K562 (cell line): ENCODE results near the gene SVEP1. TPM values are rescaled to one million over a fixed set of nuclear protein-coding genes. Genes with fewer than 3 reads are reported as not detected.

Experiments used
- HDAC2 ChIP-seq: fragments of 450-650 bp; IDR thresholded peaks from 2 replicates; pipeline ENCODE4 v1.6.1; 2016; ENCODE audit warnings: mild to moderate bottlenecking
- IFI16 ChIP-seq: fragments of 250-450 bp; sonication (Bioruptor Pico); IDR thresholded peaks from 2 replicates; pipeline ENCODE4 v2.1.2; 2022; ENCODE audit warnings: mild to moderate bottlenecking, inconsistent platforms
- MAFG ChIP-seq: fragments of 450-650 bp; conservative IDR thresholded peaks from 2 replicates; pipeline ENCODE4 v1.6.1; 2016; ENCODE audit warnings: missing genetic modification characterization, missing compliant biosample characterization
- NEUROD1 ChIP-seq: fragments of 150-350 bp; IDR thresholded peaks from 2 replicates; pipeline ENCODE4 v1.6.1; 2014; ENCODE audit warnings: borderline replicate concordance, low read length, low read depth; ENCODE audit not compliant: partially characterized antibody
- RNF2 ChIP-seq: sonication (generic); IDR thresholded peaks from 2 replicates; pipeline ENCODE4 v1.6.1; 2016
- SMARCA5 ChIP-seq: fragments of 450-650 bp; IDR thresholded peaks from 2 replicates; pipeline ENCODE4 v1.6.1; 2016
- ZBED1 ChIP-seq: IDR thresholded peaks from 2 replicates; pipeline ENCODE4 v1.6.1; 2014
- ZNF408 ChIP-seq: fragments of 250-450 bp; sonication (Bioruptor Pico); IDR thresholded peaks from 2 replicates; pipeline ENCODE4 v1.4.0; 2020; ENCODE audit warnings: low read depth, mild to moderate bottlenecking, moderate library complexity
- ZNF551 ChIP-seq: fragments of 250-450 bp; sonication (Bioruptor Pico); IDR thresholded peaks from 2 replicates; pipeline ENCODE4 v1.5.0; 2021; ENCODE audit warnings: mild to moderate bottlenecking, moderate library complexity
- ZNF778 ChIP-seq: fragments of 450-650 bp; formaldehyde crosslinking; IDR thresholded peaks from 2 replicates; pipeline ENCODE4 v1.4.0; 2020; ENCODE audit warnings: mild to moderate bottlenecking, moderate library complexity
- polyA plus RNA-seq, 8 experiments: library from polyadenylated mRNA; depleted of rRNA in 4 of 8; stranded (reverse) in 5 of 8; unstranded in 3 of 8; fragments of >200 nt; fragmentation: Nextera tagmentation in 2 of 8; fragmentation: Illumina TruSeq in 1 of 8; extraction: Ambion mirVana in 2 of 8; extraction: Trizol in 1 of 8; gene quantifications; 2 replicates each; pipeline versions ENCODE4 v1.2.1 to v1.2.3, GENCODE V29; 2011 to 2014; ENCODE audit warnings: inconsistent platforms in 1 of 8, missing spikeins in 1 of 8
- total RNA-seq, 7 experiments: library from RNA; depleted of rRNA in 6 of 7; stranded (reverse); fragments of >200 nt in 6 of 7; fragmentation: Illumina TruSeq in 2 of 7; extraction: Trizol in 2 of 7; gene quantifications; 2 replicates each; pipeline versions ENCODE4 v1.2.1 to v1.2.3, GENCODE V29; 2011 to 2021; ENCODE audit warnings: low replicate concordance in 1 of 7
- TF ChIP-seq, protein P1 (sequence below): fragments of 450-650 bp; formaldehyde crosslinking; IDR thresholded peaks from 2 replicates; pipeline ENCODE4 v1.4.0; 2020; ENCODE audit warnings: mild to moderate bottlenecking, moderate library complexity
- TF ChIP-seq, protein P2 (sequence below): fragments of 250-450 bp; sonication (Bioruptor Pico); IDR thresholded peaks from 2 replicates; pipeline ENCODE4 v1.4.0; 2020
- TF ChIP-seq, protein P3 (sequence below): fragments of 250-450 bp; sonication (Bioruptor Pico); IDR thresholded peaks from 2 replicates; pipeline ENCODE4 v1.5.0; 2021; ENCODE audit warnings: mild to moderate bottlenecking, borderline replicate concordance

Gene SVEP1
- total and polyA plus RNA-seq, 9 of the 15 experiments (the other 6 are each of a cell fraction or from before 2014, with no cell fraction given), result 0.20 to 0.84 (median 0.43) TPM

DNA sequence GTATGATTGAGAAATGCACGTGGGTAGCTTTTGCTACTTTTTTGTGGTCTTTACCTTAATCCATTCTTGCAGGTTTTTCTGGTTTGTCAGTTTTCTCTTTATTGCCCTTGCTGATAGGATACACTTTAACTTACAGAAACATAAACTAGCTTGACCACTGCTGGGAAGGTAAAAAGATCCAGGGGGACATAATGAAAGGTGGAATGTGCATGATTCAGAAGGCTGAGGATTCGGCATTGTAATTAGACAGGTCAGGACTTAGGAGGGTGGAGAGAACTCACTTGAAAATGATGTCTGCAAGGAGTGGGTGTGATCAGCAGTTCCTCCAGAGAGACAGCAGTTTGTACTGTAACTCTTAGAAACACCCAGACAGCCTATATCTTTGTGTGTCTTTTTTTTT lies 222.0 kb downstream of the SVEP1 start (continued):
- TF ChIP-seq, protein P1, sequence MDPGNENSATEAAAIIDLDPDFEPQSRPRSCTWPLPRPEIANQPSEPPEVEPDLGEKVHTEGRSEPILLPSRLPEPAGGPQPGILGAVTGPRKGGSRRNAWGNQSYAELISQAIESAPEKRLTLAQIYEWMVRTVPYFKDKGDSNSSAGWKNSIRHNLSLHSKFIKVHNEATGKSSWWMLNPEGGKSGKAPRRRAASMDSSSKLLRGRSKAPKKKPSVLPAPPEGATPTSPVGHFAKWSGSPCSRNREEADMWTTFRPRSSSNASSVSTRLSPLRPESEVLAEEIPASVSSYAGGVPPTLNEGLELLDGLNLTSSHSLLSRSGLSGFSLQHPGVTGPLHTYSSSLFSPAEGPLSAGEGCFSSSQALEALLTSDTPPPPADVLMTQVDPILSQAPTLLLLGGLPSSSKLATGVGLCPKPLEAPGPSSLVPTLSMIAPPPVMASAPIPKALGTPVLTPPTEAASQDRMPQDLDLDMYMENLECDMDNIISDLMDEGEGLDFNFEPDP (CRISPR knock-in tag), result no peak
- no peak for TF ChIP-seq MAFG (tag)
- no peak for TF ChIP-seq ZNF551
- TF ChIP-seq HDAC2, result no peak
- TF ChIP-seq, protein P2, sequence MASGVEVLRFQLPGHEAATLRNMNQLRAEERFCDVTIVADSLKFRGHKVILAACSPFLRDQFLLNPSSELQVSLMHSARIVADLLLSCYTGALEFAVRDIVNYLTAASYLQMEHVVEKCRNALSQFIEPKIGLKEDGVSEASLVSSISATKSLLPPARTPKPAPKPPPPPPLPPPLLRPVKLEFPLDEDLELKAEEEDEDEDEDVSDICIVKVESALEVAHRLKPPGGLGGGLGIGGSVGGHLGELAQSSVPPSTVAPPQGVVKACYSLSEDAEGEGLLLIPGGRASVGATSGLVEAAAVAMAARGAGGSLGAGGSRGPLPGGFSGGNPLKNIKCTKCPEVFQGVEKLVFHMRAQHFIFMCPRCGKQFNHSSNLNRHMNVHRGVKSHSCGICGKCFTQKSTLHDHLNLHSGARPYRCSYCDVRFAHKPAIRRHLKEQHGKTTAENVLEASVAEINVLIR, result no peak
- TF ChIP-seq, protein P3, sequence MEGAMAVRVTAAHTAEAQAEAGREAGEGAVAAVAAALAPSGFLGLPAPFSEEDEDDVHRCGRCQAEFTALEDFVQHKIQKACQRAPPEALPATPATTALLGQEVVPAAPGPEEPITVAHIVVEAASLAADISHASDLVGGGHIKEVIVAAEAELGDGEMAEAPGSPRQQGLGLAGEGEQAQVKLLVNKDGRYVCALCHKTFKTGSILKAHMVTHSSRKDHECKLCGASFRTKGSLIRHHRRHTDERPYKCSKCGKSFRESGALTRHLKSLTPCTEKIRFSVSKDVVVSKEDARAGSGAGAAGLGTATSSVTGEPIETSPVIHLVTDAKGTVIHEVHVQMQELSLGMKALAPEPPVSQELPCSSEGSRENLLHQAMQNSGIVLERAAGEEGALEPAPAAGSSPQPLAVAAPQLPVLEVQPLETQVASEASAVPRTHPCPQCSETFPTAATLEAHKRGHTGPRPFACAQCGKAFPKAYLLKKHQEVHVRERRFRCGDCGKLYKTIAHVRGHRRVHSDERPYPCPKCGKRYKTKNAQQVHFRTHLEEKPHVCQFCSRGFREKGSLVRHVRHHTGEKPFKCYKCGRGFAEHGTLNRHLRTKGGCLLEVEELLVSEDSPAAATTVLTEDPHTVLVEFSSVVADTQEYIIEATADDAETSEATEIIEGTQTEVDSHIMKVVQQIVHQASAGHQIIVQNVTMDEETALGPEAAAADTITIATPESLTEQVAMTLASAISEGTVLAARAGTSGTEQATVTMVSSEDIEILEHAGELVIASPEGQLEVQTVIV, result no peak
- no peak for TF ChIP-seq NEUROD1
- no peak for TF ChIP-seq IFI16 (CRISPR knock-in tag)
- TF ChIP-seq SMARCA5, result no peak
- TF ChIP-seq ZNF778, result no peak
- no peak for TF ChIP-seq ZBED1
- TF ChIP-seq RNF2, result no peak
- no peak for TF ChIP-seq ZNF408 (CRISPR knock-in tag)
